HG02938 (cell line): ENCODE results near the gene PNPO.

Experiments used
- ATAC-seq: cut with Tn5 transposase; IDR thresholded peaks from one replicate; pipeline ENCODE4 v1.9.1; 2021; ENCODE audit warnings: mild to moderate bottlenecking, moderate library complexity; ENCODE audit not compliant: unreplicated experiment

Gene PNPO

GRCh38 chr17:47948706-47949196 is 7.4 kb downstream of the PNPO start:
- ATAC-seq, result no peak

GRCh38 chr17:47949197-47949759 is 7.9 kb downstream of the PNPO start:
- ATAC-seq, result no peak

- no peak for ATAC-seq
Observed at GRCh38 chr17:47949946-47950345, 8.6 kb downstream of the PNPO start.

- no peak for ATAC-seq
Observed at GRCh38 chr17:47950448-47950847, 9.1 kb downstream of the PNPO start.

GRCh38 chr17:47952171-47953021 is 11.0 kb downstream of the PNPO start:
- no peak for ATAC-seq

GRCh38 chr17:47953909-47954308 is 12.5 kb downstream of the PNPO start:
- ATAC-seq, result no peak

- no peak for ATAC-seq
Observed at GRCh38 chr17:47955497-47956461, 14.4 kb downstream of the PNPO start.

GRCh38 chr17:47956791-47957590 is 15.6 kb downstream of the PNPO start:
- no peak for ATAC-seq

- no peak for ATAC-seq
Observed at GRCh38 chr17:47957591-47958490, 16.5 kb downstream of the PNPO start, which contains the start of gene PRR15L. PRR15L (minus strand) TSS chr17:47957883; CDS start chr17:47953234, 4,649 bp downstream.

GRCh38 chr17:47959825-47960655 is 18.7 kb downstream of the PNPO start:
- no peak for ATAC-seq

GRCh38 chr17:47961406-47961805 is 20.0 kb downstream of the PNPO start:
- ATAC-seq, result no peak

- ATAC-seq, result no peak
Observed at GRCh38 chr17:47962901-47963300, 21.5 kb downstream of the PNPO start.

- no peak for ATAC-seq
Observed at GRCh38 chr17:47964856-47965255, 23.5 kb downstream of the PNPO start.

- ATAC-seq, result no peak
Observed at GRCh38 chr17:47966079-47966519, 24.7 kb downstream of the PNPO start.

- ATAC-seq, result no peak
Observed at GRCh38 chr17:47967607-47968252, 26.4 kb downstream of the PNPO start.

GRCh38 chr17:47968836-47969235 is 27.5 kb downstream of the PNPO start:
- ATAC-seq, result no peak

GRCh38 chr17:47969930-47970724 is 28.8 kb downstream of the PNPO start:
- ATAC-seq, result no peak
